ENCODE measurements around the gene GALNT2. TPM values are rescaled to one million over a fixed set of nuclear protein-coding genes. Genes with fewer than 3 reads are reported as not detected.

GALNT2 gene
- total RNA-seq, 1 donor from 2014 or later: 29.3 TPM

GRCh38 chr1:230137337-230137815 is 70.3 kb downstream of the GALNT2 start:
- intact Hi-C loops (cut with DNase I): no loop called here
- DNase-seq (ENCODE audit: low spot score): no peak

GRCh38 chr1:230138561-230139239 is 71.7 kb downstream of the GALNT2 start:
- DNase-seq (ENCODE audit: low spot score): no peak
- intact Hi-C loops (cut with DNase I): no loop called here

GRCh38 chr1:230139315-230139714 is 72.3 kb downstream of the GALNT2 start:
- no peak for DNase-seq (ENCODE audit: low spot score)
- intact Hi-C loops (cut with DNase I): no loop called here

GRCh38 chr1:230139741-230140140 is 72.7 kb downstream of the GALNT2 start:
- DNase-seq (ENCODE audit: low spot score): no peak
- intact Hi-C loops (cut with DNase I): no loop called here

- DNase-seq (ENCODE audit: low spot score): no peak
Measured at GRCh38 chr1:230140221-230141020, 73.4 kb downstream of the GALNT2 start.

GRCh38 chr1:230141021-230141648 is 74.1 kb downstream of the GALNT2 start:
- intact Hi-C loops (cut with DNase I): no loop called here
- no peak for DNase-seq (ENCODE audit: low spot score)

More at GRCh38 chr1:230140221-230141020, 73.4 kb downstream of the GALNT2 start:
- intact Hi-C loops (cut with DNase I): no loop called here

GRCh38 chr1:230141797-230142607 is 75.0 kb downstream of the GALNT2 start:
- DNase-seq (ENCODE audit: low spot score): no peak
- intact Hi-C loops (cut with DNase I): no loop called here

GRCh38 chr1:230142608-230143210 is 75.7 kb downstream of the GALNT2 start:
- intact Hi-C loops (cut with DNase I): no loop called here
- DNase-seq (ENCODE audit: low spot score): no peak

GRCh38 chr1:230143534-230143933 is 76.5 kb downstream of the GALNT2 start:
- intact Hi-C loops (cut with DNase I): no loop called here
- no peak for DNase-seq (ENCODE audit: low spot score)

- no peak for DNase-seq (ENCODE audit: low spot score)
- intact Hi-C loops (cut with DNase I): no loop called here
Measured at GRCh38 chr1:230144010-230144614, 77.1 kb downstream of the GALNT2 start.

GRCh38 chr1:230144758-230145504 is 77.9 kb downstream of the GALNT2 start:
- DNase-seq (ENCODE audit: low spot score): no peak
- intact Hi-C loops (cut with DNase I): no loop called here

- intact Hi-C loops (cut with DNase I): no loop called here
- DNase-seq (ENCODE audit: low spot score): no peak
Measured at GRCh38 chr1:230145505-230145899, 78.5 kb downstream of the GALNT2 start.

GRCh38 chr1:230145953-230146476 is 79.0 kb downstream of the GALNT2 start:
- DNase-seq (ENCODE audit: low spot score): no peak
- intact Hi-C loops (cut with DNase I): no loop called here

GRCh38 chr1:230146709-230147108 is 79.7 kb downstream of the GALNT2 start:
- DNase-seq (ENCODE audit: low spot score): no peak
- intact Hi-C loops (cut with DNase I): no loop called here

GRCh38 chr1:230147253-230148125 is 80.5 kb downstream of the GALNT2 start:
- intact Hi-C loops (cut with DNase I): no loop called here
- no peak for DNase-seq (ENCODE audit: low spot score)

- no peak for DNase-seq (ENCODE audit: low spot score)
- intact Hi-C loops (cut with DNase I): no loop called here
Measured at GRCh38 chr1:230148126-230148652, 81.2 kb downstream of the GALNT2 start.
